ENCODE measurements around the gene TMEM151A.
A peak's percentile ranks its signal among the peaks of the same experiment; 100 is the strongest.
"Not testable (repeated sequence)": the region's sequence is repeated elsewhere in the genome, so short reads cannot be mapped to it uniquely, and the experiment has no call there.

TMEM151A gene

GRCh38 chr11:66317723-66318599 is 26.3 kb downstream of the TMEM151A start:
- H3K4me3 Mint-ChIP-seq, result peak overlapping the region; percentile 91 to 95
- peak; percentile 83 for ATAC-seq
- peaks cover 0 to 10% of the 10 kb centered on the region in 2 donors for H3K9me3 Mint-ChIP-seq
- peaks cover 79% of the 10 kb centered on the region for H3K4me1 Mint-ChIP-seq
- DNase-seq, result peak; percentile 66 to 79
- H3K27me3 Mint-ChIP-seq, result no peaks in the 10 kb centered on the region
- H3K27ac Mint-ChIP-seq, result peak overlapping the region; percentile 96 to 98

DNA sequence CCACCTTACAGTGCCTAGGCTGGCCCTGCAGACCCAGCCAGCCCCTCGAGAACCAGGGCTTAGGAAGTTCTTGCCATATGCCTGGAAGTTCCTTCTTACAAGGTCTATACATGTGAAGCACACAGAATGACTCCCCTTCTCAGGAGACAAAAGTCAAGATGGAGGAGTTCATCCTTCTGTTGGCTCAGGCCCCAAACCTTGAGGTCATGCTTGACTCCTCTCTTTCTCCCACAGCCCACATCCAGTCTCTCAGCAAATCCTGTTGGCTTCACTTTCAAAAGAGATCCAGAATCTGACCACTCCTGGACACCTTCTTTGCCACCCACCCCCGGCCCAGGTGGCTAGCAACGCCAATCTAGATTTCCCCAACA is 26.9 kb downstream of the TMEM151A start:
- peak overlapping the region; percentile 91 to 95 for H3K4me3 Mint-ChIP-seq

GRCh38 chr11:66320289-66320688 is 28.6 kb downstream of the TMEM151A start:
- not testable (repeated sequence) for H3K27ac Mint-ChIP-seq, H3K4me3 Mint-ChIP-seq, DNase-seq, H3K27me3 Mint-ChIP-seq, ATAC-seq
- Mint-ChIP-seq H3K9me3 (peaks cover 6 to 10% of the 10 kb centered on the region in 2 donors), H3K4me1 (peaks cover 73% of the 10 kb centered on the region)

More for the DNA sequence above, 26.9 kb downstream of the TMEM151A start:
- ATAC-seq, result no peak
- Mint-ChIP-seq H3K27me3 (no peaks in the 10 kb centered on the region), H3K27ac (peak overlapping the region in 1 of 2 donors; percentile 98), H3K9me3 (peaks cover 3 to 10% of the 10 kb centered on the region in 2 donors), H3K4me1 (peaks cover 74% of the 10 kb centered on the region)
- DNase-seq, result no peak

DNA sequence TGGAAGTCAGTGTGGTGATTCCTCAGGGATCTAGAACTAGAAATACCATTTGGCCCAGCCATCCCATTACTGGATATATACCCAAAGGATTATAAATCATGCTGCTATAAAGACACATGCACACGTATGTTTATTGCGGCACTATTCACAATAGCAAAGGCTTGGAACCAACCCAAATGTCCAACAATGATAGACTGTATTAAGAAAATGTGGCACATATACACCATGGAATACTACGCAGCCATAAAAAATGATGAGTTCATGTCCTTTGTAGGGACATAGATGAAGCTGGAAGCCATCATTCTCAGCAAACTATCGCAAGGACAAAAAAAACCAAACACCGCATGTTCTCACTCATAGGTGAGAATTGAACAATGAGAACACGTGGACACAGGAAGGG is 29.1 kb downstream of the TMEM151A start:
- H3K27ac Mint-ChIP-seq, H3K4me3 Mint-ChIP-seq, H3K27me3 Mint-ChIP-seq, ATAC-seq, DNase-seq: not testable (repeated sequence)
- Mint-ChIP-seq H3K9me3 (peaks cover 6 to 10% of the 10 kb centered on the region in 2 donors), H3K4me1 (peaks cover 73% of the 10 kb centered on the region)

DNA sequence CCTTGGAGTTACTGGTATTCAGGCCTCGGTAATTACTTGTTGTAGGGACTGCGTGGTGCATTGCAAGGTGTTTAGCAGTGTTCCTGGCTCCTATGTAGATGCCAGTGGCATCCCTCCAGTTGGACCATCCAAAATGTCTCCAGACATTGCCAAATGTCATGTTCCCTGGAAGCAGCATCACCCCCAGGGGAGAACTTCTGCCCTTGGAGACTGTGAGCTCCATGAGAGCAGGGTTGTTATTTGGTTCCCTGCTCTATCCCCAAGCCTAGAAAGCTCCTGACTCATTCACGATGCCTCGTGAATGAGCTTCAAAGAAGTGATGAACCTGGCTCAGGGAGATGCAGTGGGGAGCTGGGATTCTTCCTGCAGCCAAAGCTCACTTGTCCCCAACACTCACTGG is 29.9 kb downstream of the TMEM151A start:
- no peak overlapping the region for H3K27ac Mint-ChIP-seq
- peaks cover 6 to 10% of the 10 kb centered on the region in 2 donors for H3K9me3 Mint-ChIP-seq
- no peaks in the 10 kb centered on the region for H3K27me3 Mint-ChIP-seq
- DNase-seq (no peak), ATAC-seq (no peak)
- H3K4me1 Mint-ChIP-seq, result peaks cover 75% of the 10 kb centered on the region
- no peak overlapping the region for H3K4me3 Mint-ChIP-seq

DNA sequence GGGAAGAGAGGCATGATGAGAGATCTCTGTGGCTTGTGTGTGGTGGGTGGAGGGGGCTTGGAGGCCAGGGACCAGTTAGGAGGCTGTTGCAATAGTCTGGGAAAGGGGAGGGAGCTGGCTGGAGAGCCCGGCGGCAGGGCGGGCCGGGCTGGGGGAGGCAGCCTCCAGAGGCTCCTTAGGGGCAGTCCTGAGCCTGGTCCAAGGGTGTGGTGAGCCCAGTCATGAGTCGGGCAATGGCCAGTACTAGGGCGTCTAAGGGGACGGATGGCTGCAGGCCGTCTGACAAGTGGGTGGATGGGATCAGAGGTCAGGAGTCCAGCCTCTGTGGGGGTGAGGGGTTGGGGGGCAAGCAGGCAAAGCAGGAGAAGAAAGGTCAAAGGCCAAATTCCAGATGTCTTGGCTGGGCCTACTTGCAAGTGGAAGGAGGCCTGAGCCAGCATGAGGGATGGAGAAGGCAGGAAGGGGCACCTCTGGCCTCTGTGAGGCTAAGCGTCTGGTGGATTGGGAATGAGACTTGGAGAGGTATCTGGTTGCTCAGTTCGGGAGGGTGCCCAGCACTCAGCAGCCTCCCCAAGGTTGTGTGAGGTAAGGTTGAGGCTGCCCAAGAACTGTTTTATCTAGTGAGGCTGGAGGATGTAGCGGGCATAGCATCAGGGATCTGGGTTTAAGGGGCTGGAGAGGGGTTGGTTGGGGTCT is 31.2 kb downstream of the TMEM151A start:
- peaks cover 79% of the 10 kb centered on the region for H3K4me1 Mint-ChIP-seq
- H3K27me3 Mint-ChIP-seq, result no peaks in the 10 kb centered on the region
- H3K4me3 Mint-ChIP-seq, result no peak overlapping the region
- peaks cover 6 to 10% of the 10 kb centered on the region in 2 donors for H3K9me3 Mint-ChIP-seq
- DNase-seq, result no peak
- peak overlapping the region in 1 of 2 donors; percentile 82 for H3K27ac Mint-ChIP-seq
- no peak for ATAC-seq

- DNase-seq (no peak), ATAC-seq (no peak)
- Mint-ChIP-seq H3K4me3 (no peak overlapping the region), H3K27ac (no peak overlapping the region), H3K4me1 (peaks cover 79% of the 10 kb centered on the region), H3K9me3 (peaks cover 6 to 10% of the 10 kb centered on the region in 2 donors), H3K27me3 (no peaks in the 10 kb centered on the region)
Measured at GRCh38 chr11:66323684-66324083, 32.0 kb downstream of the TMEM151A start.

DNA sequence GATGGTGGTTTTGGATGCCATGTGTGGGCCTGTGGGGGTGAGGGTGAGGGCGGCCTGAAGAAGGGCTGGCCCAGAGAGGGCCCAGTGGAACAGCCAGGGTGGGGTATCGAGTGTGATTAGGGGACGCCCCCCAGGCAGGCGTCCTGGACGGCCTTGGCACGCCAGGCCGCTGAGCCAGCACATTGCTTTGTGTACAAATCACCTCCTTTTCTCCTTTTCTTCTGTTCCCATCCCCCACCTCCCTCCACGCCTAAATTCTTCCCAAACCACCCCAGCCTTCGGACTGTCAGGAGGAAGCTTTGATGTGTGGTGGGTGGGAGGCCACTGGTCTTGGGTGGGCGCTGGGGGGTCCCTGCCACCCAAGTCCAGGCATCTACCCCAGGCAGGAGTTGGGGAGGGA is 33.0 kb downstream of the TMEM151A start:
- no peak for ATAC-seq
- Mint-ChIP-seq H3K4me3 (no peak overlapping the region), H3K9me3 (peaks cover 4 to 6% of the 10 kb centered on the region in 2 donors), H3K27me3 (no peaks in the 10 kb centered on the region), H3K4me1 (peaks cover 74% of the 10 kb centered on the region), H3K27ac (no peak overlapping the region)
- DNase-seq, result no peak

DNA sequence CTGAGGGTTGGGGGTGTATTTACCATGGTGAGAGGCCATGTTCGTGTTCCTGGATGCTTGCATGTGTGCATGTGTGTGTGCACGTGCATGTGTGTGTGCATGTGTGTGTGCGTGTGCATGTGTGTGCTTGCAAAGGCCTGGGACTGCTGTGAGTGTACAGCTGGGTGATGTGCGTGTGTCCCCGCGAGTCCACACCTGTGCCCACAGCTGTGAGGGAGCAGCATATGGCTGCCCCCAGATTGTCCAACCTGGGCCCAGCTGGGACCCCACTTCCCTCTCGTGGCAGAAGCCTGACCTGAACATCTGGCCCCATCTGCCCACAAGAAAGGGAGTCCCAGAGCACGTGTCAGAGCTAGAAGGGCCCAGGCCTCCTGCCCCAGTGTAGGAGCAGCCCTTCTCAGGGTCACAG is 33.6 kb downstream of the TMEM151A start:
- DNase-seq (no peak), ATAC-seq (no peak)
- Mint-ChIP-seq H3K9me3 (peaks cover 1 to 6% of the 10 kb centered on the region in 2 donors), H3K4me1 (peaks cover 68% of the 10 kb centered on the region), H3K27ac (no peak overlapping the region), H3K27me3 (no peaks in the 10 kb centered on the region), H3K4me3 (no peak overlapping the region)

- Mint-ChIP-seq H3K27me3 (no peaks in the 10 kb centered on the region), H3K27ac (peak overlapping the region; percentile 75 to 85), H3K4me3 (peak overlapping the region; percentile 32 to 75), H3K4me1 (peaks cover 68% of the 10 kb centered on the region), H3K9me3 (peaks cover 0 to 6% of the 10 kb centered on the region in 2 donors)
- ATAC-seq (peak; percentile 63), DNase-seq (peak in 1 of 2 donors; percentile 62)
Measured at GRCh38 chr11:66326261-66327111, 34.8 kb downstream of the TMEM151A start.

DNA sequence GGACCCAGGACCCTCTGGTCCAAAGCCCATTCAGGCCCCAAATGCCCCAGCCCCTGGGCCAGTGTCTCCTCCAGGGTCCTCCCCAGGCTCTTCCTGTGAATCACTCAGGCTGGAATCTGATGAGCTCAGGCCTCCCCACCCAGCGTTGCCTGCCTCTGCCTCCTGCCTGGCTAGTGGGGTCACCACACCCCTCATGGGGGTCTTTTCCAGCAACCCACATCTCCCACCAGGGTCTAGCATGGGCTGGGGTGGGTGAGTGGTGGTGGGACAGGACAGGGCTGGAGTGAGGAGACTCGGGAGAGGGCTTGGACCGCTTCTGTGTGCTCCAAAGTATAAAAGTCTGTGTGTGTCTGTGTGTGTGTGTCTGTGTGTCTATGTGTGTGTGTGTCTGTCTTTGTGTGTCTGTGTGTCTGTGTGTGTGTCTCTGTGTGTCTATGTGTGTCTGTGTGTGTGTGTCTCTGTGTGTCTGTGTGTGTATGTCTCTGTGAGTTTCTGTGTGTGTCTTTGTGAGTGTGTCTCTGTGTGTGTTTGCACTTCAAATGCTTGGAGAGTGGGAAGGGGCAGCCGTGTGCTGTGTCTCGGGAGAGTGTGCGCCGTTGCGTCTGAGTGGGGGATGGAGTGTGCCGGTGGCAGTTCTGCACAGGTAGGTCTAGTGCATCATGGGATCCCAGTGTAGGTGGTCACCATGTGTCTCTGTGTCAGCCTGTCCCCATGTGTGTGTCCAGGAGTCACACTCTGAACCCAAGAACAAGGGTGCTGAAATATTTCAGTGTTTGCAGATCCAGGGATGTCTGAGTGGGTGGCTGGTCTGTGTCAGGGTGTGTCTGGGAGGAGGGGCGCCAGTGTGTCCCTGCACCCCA is 35.7 kb downstream of the TMEM151A start:
- Mint-ChIP-seq H3K27me3 (no peaks in the 10 kb centered on the region), H3K4me3 (peak overlapping the region; percentile 10 to 24), H3K9me3 (peaks cover 0 to 6% of the 10 kb centered on the region in 2 donors), H3K4me1 (peaks cover 59% of the 10 kb centered on the region), H3K27ac (peak overlapping the region; percentile 13 to 22)
- DNase-seq, result no peak
- no peak for ATAC-seq

DNA sequence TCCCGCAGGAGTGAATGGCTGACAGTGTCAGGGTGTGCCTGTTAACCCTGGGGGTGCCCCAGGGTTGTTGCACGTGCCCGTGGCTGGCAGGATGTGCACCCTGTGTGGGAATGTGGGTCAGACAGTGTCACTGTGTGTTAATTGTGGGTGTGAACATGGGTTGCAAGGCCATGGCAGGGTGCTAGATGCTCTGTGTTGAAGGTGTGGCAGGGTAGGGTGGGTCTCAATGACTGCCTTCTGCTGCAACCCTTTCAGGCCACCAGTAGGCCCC is 36.3 kb downstream of the TMEM151A start:
- no peaks in the 10 kb centered on the region for H3K27me3 Mint-ChIP-seq
- H3K4me3 Mint-ChIP-seq, result no peak overlapping the region
- peaks cover 0 to 6% of the 10 kb centered on the region in 2 donors for H3K9me3 Mint-ChIP-seq
- peak in 1 of 2 donors; percentile 46 for DNase-seq
- H3K27ac Mint-ChIP-seq, result peak overlapping the region; percentile 13 to 22
- peak; percentile 56 for ATAC-seq
- peaks cover 56% of the 10 kb centered on the region for H3K4me1 Mint-ChIP-seq

- peak; percentile 87 for ATAC-seq
- Mint-ChIP-seq H3K4me1 (peaks cover 56% of the 10 kb centered on the region), H3K27ac (peak overlapping the region; percentile 22 to 69), H3K27me3 (no peaks in the 10 kb centered on the region), H3K9me3 (peaks cover 0 to 3% of the 10 kb centered on the region in 2 donors), H3K4me3 (peak overlapping the region; percentile 58 to 63)
- DNase-seq, result peak; percentile 82 to 90
Measured at GRCh38 chr11:66328302-66329144, 36.8 kb downstream of the TMEM151A start.

DNA sequence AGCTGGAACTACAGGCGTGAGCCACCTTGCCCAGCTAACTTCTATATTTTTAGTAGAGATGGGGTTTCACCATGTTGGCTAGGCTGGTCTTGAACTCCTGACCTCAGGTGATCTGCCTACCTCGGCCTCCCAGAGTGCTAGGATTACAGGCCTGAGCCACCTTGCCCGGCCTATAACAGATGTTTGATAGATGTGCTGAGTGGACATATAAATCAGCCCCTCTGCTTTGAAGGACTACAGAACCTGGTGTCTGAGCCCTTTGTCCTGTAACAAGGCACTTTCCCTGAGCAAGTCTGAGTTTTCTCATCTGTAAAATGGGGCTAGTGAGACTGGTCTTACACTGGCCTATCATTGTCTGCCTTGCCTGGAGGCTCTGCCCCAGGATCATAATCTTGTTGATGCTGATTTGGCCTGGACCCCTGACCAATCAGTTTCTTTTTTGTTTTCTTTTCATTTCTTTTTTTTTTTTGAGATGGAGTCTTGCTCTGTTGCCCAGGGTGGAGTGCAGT is 37.5 kb downstream of the TMEM151A start:
- H3K4me3 Mint-ChIP-seq, result peak overlapping the region in 1 of 2 donors; percentile 58
- ATAC-seq (no peak), DNase-seq (no peak)
- H3K27ac Mint-ChIP-seq, result no peak overlapping the region
- no peaks in the 10 kb centered on the region for H3K9me3 Mint-ChIP-seq
- no peaks in the 10 kb centered on the region for H3K27me3 Mint-ChIP-seq
- H3K4me1 Mint-ChIP-seq, result peaks cover 50% of the 10 kb centered on the region

Measured in stimulated activated naive CD8-positive, alpha-beta T cell treated with anti-CD3 and anti-CD28 coated beads, Interleukin-15, amount 100 ng/mL, for 72 hours (primary cell).